ENCODE results near the gene BICRAL. TPM values are rescaled to one million over a fixed set of nuclear protein-coding genes. Genes with fewer than 3 reads are reported as not detected.
"Not testable (repeated sequence)": the region's sequence is repeated elsewhere in the genome, so short reads cannot be mapped to it uniquely, and the experiment has no call there.

The BICRAL gene
- total RNA-seq, 3 donors from 2014 or later: 16.7 to 25.2 (median 16.8) TPM

DNA sequence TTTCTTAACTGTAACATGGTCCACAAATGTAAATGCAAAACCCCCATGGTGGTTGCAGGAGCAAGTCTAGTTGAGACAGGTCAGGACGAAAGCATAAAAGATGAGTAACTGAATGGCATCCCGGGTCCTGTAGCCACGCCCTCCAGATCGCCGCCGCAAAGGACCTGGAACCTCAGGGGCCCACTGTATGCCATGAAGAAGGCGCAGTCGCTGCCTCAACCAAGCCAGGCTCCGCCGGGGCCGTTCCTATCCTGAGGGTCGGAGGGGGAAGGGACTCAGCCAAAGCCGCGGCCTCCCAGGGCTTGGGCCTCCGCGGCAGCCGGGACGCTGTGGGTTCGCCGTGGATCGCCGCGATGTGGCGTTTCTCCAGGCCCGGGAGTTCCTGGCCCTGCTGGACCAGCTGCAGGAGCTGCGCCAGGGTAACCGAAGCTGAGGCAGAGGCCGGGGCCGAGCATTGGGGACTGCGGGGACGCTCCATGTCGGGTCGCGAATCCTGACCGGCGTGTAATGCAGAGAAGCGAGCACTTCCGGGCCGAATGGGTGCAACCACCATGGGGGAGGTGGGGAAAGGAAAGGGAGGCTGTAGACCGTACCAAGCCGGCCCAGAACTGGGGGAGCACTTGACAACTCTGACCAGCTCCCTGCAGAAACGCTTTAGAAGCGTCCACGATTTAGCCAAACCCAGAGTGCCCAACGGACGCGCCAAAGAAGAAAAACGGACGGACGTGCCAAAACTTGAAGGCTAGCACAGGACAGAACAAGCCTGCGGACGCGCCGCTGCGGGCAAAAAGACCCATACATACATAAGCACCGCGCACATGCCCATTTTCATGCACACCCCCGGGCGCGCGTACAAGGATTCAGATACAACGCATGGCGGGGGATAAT is 108.7 kb downstream of the BICRAL start:
- no peaks in the 10 kb centered on the region for H3K27me3 ChIP-seq
- intact Hi-C loops (cut with DNase I; ENCODE audit: low total_unique reads): loop anchor here (10.0 kb wide), 1 partner anchor 434 kb away; no protein-coding TSS in a partner anchor
- H3K9me3 ChIP-seq: no peaks in the 10 kb centered on the region
- H3K36me3 ChIP-seq: no peaks in the 10 kb centered on the region
- H3K4me1 ChIP-seq: no peaks in the 10 kb centered on the region
- peak overlapping the region; percentile 75 to 91 (median 90) for H3K4me3 ChIP-seq
- DNase-seq (ENCODE audit: low spot score in 2 of 2): peak; percentile 84
- H3K27ac ChIP-seq: peak overlapping the region; percentile 92
- TF ChIP-seq POLR2AphosphoS5 (IDR thresholded peaks at IDR 0.05) (peak; percentile 72 to 85 (median 78)), POLR2A (IDR thresholded peaks at IDR 0.05) (peak; percentile 41)
- TF ChIP-seq, protein P1, sequence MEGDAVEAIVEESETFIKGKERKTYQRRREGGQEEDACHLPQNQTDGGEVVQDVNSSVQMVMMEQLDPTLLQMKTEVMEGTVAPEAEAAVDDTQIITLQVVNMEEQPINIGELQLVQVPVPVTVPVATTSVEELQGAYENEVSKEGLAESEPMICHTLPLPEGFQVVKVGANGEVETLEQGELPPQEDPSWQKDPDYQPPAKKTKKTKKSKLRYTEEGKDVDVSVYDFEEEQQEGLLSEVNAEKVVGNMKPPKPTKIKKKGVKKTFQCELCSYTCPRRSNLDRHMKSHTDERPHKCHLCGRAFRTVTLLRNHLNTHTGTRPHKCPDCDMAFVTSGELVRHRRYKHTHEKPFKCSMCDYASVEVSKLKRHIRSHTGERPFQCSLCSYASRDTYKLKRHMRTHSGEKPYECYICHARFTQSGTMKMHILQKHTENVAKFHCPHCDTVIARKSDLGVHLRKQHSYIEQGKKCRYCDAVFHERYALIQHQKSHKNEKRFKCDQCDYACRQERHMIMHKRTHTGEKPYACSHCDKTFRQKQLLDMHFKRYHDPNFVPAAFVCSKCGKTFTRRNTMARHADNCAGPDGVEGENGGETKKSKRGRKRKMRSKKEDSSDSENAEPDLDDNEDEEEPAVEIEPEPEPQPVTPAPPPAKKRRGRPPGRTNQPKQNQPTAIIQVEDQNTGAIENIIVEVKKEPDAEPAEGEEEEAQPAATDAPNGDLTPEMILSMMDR (IDR thresholded peaks at IDR 0.05): no peak

DNA sequence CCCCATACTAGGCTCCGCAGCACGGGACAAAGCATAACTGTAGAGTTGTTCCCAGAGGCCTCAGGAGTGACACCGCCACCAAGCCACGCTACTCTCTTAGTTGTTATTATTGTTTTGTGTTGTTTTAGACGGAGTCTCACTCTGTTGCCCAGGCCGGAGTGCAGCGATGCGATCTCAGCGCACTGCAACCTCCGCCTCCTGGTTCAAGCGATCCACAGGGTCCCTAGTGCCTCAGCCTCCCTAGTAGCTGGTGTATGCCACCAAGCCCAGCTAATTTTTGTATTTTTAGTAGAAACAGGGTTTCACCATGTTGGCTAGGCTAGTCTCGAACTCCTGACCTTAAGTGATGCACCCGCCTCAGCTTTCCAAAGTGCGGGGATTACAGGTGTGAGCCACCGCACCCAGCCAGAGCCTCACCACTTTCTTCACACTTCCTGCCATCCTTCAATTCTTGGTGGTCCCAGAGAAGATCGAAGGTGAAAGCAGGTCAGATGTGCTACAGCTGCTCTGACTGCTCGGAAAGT is 109.4 kb downstream of the BICRAL start:
- intact Hi-C loops (cut with DNase I; ENCODE audit: low total_unique reads): loop anchor here (10.0 kb wide), 1 partner anchor 434 kb away; no protein-coding TSS in a partner anchor
- H3K27ac ChIP-seq: peak overlapping the region; percentile 92
- H3K27me3 ChIP-seq: no peaks in the 10 kb centered on the region
- peak overlapping the region; percentile 75 to 91 (median 90) for H3K4me3 ChIP-seq
- TF ChIP-seq POLR2A (IDR thresholded peaks at IDR 0.05) (no peak), POLR2AphosphoS5 (IDR thresholded peaks at IDR 0.05) (no peak)
- TF ChIP-seq, protein P1 (IDR thresholded peaks at IDR 0.05): no peak
- H3K9me3 ChIP-seq: no peaks in the 10 kb centered on the region
- no peak for DNase-seq (ENCODE audit: low spot score in 2 of 2)
- H3K4me1 ChIP-seq: no peaks in the 10 kb centered on the region
- no peaks in the 10 kb centered on the region for H3K36me3 ChIP-seq

DNA sequence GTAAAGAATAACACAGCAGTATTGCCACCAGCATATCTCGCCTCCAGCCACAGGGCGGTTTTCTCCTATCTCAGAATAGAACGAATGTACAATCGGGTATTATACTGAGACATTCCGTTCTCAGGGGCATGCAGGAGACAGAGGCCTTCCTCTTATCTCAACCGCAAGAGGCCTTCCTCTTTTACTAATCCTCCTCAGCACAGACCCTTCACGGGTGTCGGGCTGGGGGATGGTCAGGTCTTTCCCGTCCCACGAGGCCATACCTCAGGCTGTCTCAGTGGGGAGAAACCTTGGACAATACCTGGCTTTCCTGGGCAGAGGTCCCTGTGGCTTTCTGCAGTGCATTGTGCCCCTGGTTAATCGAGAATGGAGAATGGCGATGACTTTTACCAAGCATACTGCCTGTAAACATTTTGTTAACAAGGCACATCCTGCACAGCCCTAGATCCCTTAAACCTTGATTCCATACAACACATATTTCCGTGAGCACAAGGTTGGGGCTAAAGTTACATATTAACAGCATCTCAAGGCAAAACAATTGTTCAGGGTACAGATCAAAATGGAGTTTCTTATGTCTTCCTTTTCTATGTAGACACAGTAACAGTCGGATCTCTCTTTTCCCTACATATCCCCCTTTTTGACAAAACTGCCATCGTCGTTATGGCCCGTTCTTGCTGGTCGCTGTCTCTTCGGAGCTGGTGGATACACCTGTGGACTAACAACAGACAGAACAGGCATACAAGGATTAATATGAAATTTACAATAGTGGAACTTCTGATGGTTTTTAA is 112.4 kb downstream of the BICRAL start:
- intact Hi-C loops (cut with DNase I; ENCODE audit: low total_unique reads): loop anchor here (10.0 kb wide), 1 partner anchor 431 kb away; no protein-coding TSS in a partner anchor
- H3K4me1 ChIP-seq; H3K4me3 ChIP-seq; H3K27ac ChIP-seq; H3K27me3 ChIP-seq; H3K9me3 ChIP-seq; H3K36me3 ChIP-seq; DNase-seq (ENCODE audit: low spot score in 2 of 2): not testable (repeated sequence)

DNA sequence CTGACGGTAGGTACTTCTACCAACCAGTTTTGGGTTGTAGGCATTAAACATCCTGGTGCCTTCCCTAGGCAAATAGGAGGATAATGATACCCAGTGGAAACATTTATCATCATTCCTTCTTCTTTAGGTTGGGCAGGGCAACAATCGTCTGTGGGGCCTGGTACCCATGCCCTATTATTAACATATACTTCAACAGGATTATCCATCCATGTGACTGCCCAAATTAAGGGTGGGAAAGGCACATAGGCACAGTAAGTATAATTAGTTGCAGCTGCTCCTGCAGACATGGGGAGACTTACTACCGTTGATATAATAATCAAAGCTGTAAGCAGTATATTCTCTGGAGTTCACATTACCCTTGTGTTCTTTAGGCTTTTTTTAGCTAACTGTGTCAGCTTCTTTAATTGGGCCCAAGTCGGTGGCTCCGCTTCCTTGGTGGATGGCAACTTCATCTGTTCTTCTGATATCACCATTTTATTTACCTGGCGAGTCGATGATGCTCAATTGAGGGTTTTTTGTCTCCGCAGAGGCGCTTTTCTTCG is 114.4 kb downstream of the BICRAL start:
- no peaks in the 10 kb centered on the region for H3K9me3 ChIP-seq
- no peaks in the 10 kb centered on the region for H3K36me3 ChIP-seq
- H3K4me1 ChIP-seq: no peaks in the 10 kb centered on the region
- no peak overlapping the region for H3K27ac ChIP-seq
- no peak for DNase-seq (ENCODE audit: low spot score in 2 of 2)
- intact Hi-C loops (cut with DNase I; ENCODE audit: low total_unique reads): loop anchor here (10.0 kb wide), 1 partner anchor 429 kb away; no protein-coding TSS in a partner anchor
- TF ChIP-seq POLR2AphosphoS5 (IDR thresholded peaks at IDR 0.05) (no peak), POLR2A (IDR thresholded peaks at IDR 0.05) (no peak)
- TF ChIP-seq, protein P1 (IDR thresholded peaks at IDR 0.05): no peak
- no peaks in the 10 kb centered on the region for H3K27me3 ChIP-seq
- H3K4me3 ChIP-seq: no peak overlapping the region

DNA sequence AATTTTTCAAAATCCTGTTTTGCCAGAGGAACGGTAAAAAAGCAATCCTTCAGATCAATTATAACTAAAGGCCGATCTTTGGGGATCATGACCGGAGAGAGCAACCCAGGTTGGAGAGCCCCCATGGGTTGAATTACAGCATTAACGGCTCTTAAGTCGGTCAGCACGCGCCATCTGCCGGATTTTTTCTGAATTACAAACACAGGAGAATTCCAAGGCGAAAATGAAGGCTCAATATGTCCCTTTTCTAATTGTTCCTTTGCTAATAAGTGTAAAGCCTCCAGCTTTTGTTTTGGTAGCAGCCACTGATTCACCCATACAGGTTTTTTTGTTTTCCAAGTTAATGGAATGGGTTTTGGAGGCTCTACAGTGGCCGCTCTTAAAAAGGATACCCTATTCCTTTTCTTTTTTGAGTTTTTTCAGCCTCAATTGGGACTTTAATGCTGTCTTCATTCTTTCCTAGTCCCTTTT is 117.1 kb downstream of the BICRAL start:
- DNase-seq (ENCODE audit: low spot score in 2 of 2): no peak
- no peaks in the 10 kb centered on the region for H3K4me1 ChIP-seq
- H3K27ac ChIP-seq: no peak overlapping the region
- H3K9me3 ChIP-seq: no peaks in the 10 kb centered on the region
- H3K36me3 ChIP-seq: no peaks in the 10 kb centered on the region
- intact Hi-C loops (cut with DNase I; ENCODE audit: low total_unique reads): loop anchor here (10.0 kb wide), 1 partner anchor 426 kb away; no protein-coding TSS in a partner anchor
- TF ChIP-seq POLR2AphosphoS5 (IDR thresholded peaks at IDR 0.05) (no peak), POLR2A (IDR thresholded peaks at IDR 0.05) (no peak)
- TF ChIP-seq, protein P1 (IDR thresholded peaks at IDR 0.05): peak; percentile 65 to 80 (median 79)
- no peaks in the 10 kb centered on the region for H3K27me3 ChIP-seq
- H3K4me3 ChIP-seq: no peak overlapping the region

Measured in breast epithelium (tissue), 4 donors.